Heart left ventricle (tissue), 16 donors: ENCODE measurements around the gene DRC7. TPM values are rescaled to one million over a fixed set of nuclear protein-coding genes. Genes with fewer than 3 reads are reported as not detected.

Source experiments
- ATAC-seq, 4 donors: fragments of 200-7000 bp; cut with Tn5 transposase; one replicate each; pipeline ENCODE4 v1.9.1; 2020 to 2022; ENCODE audit warnings: moderate library complexity in 4 of 4, mild to moderate bottlenecking in 3 of 4, moderate number of reproducible peaks in 1 of 4
- DNase-seq, 5 donors: peaks; one replicate each; pipeline ENCODE4 v3.0.0-alpha.2; 2020
- H3K27ac ChIP-seq, 12 donors: fragments of 200-600 bp; sonication (generic) in 4 of 12; one replicate each; pipeline versions ENCODE4 v1.5.0 to v1.8.0; 2016 to 2022; ENCODE audit warnings: mild to moderate bottlenecking in 2 of 12
- H3K27me3 ChIP-seq, 9 donors: fragments of 200-600 bp; sonication (generic) in 2 of 9; one replicate each; pipeline versions ENCODE4 v1.5.1 to v1.8.0; 2016 to 2022; ENCODE audit warnings: mild to moderate bottlenecking in 3 of 9
- H3K36me3 ChIP-seq, 9 donors: fragments of 200-600 bp; sonication (generic) in 2 of 9; one replicate each; pipeline versions ENCODE4 v1.5.0 to v1.8.0; 2018 to 2022; ENCODE audit warnings: mild to moderate bottlenecking in 2 of 9
- H3K4me1 ChIP-seq, 12 donors: fragments of 200-600 bp; sonication (generic) in 4 of 12; one replicate each; pipeline versions ENCODE4 v1.5.0 to v1.8.0; 2016 to 2022; ENCODE audit warnings: mild to moderate bottlenecking in 3 of 12
- H3K4me3 ChIP-seq, 12 donors: fragments of 200-600 bp; sonication (generic) in 4 of 12; one replicate each; pipeline versions ENCODE4 v1.5.0 to v1.8.0; 2017 to 2022; ENCODE audit warnings: mild to moderate bottlenecking in 9 of 12, moderate library complexity in 4 of 12
- H3K9me3 ChIP-seq, 12 donors: fragments of 200-600 bp; sonication (generic) in 4 of 12; one replicate each; pipeline versions ENCODE4 v1.5.0 to v1.8.0; 2016 to 2022; ENCODE audit warnings: mild to moderate bottlenecking in 1 of 12
- CTCF ChIP-seq, 12 donors: fragments of 200-600 bp; sonication (generic) in 4 of 12; IDR thresholded peaks; one replicate each; pipeline versions ENCODE4 v1.5.0 to v1.8.0; 2018 to 2022; ENCODE audit warnings: antibody characterized with exemption in 12 of 12, mild to moderate bottlenecking in 5 of 12
- POLR2A ChIP-seq, 2 donors: fragments of 450-650 bp; IDR thresholded peaks; one replicate each; pipeline ENCODE4 v1.6.1; 2017; ENCODE audit warnings: antibody characterized with exemption in 2 of 2, mild to moderate bottlenecking in 2 of 2, moderate library complexity in 2 of 2
- WGBS, 4 donors: extraction: QIAGEN DNeasy Blood & Tissue Kit in 2 of 4; methylation state at CpG; one replicate each; pipeline versions ENCODE4 v1.1.5 to v1.1.7; 2013 to 2018; 5-methylcytosine and 5-hydroxymethylcytosine counted together
- intact Hi-C, 10 donors: fragments of 100-400 bp; cut with DNase I; formaldehyde crosslinking; loops; one replicate each; pipeline versions ENCODE4 v1.11.1 to v1.14.2; 2022
- polyA plus RNA-seq, 2 donors: library from polyadenylated mRNA; stranded (reverse); fragments of 200-250 nt; gene quantifications; one replicate each; pipeline ENCODE4 v1.2.3, GENCODE V29; 2013
- total RNA-seq, 9 donors: library from RNA; depleted of rRNA in 2 of 9; stranded (reverse); fragments of >200 nt in 2 of 9; fragmentation: NEBNext Ultra II Directional in 3 of 9; extraction: Animal tissue kit (Norgen Biotek cat#: 25700) in 3 of 9; gene quantifications; one replicate each; pipeline versions ENCODE4 v1.1.0 to v1.2.4, GENCODE V29; 2016 to 2023
- donor health status: ischemic (EF 13 %, LVEDD 7.1; RV severe dilation, severe dysfunction).
- donor health status: healthy with polysubstance abuse.
- donor health status: DM: no; HTN: yes; CAD: no.
- donor health status: DM: no; HTN: no; CAD: no.
- donor health status: ischemic (EF 25% LVEDD 6.9; RV normal size, moderate dysfunction).
- donor health status: ischemic (EF 25% LVEDD 5.7; RV mildly dilated, moderate dysfunction).
- donor health status: healthy.
- donor health status: DM: yes; HTN: yes; CAD: no.
- donor health status: ischemic (EF 35%, LVEDD 5.7; RV mildly dilated, moderate dysfunction).
- donor health status: nonischemic (EF 11% LVEDD 7.7; RV severe dilation, severe dysfunction).
- donor health status: DM: yes; HTN: yes; CAD: no.
- donor health status: PGD.
- donor health status: ischemic (EF 29% LVEDD 5.4; RV normal size, mild dysfunction).
- donor health status: nonischemic (EF 23%, LVEDD 6.1; RV moderate dilation, normal function).

DRC7 gene
- total and polyA plus RNA-seq, 11 donors, result 0.29 TPM; not detected in 10

- peaks cover 0 to 43% (median 10%) of the 10 kb centered on the region in 9 donors for H3K36me3 ChIP-seq
- no peak for DNase-seq
- 81 to 87% (median 83%) methylated on average over 10 of the region's 10 CpGs for WGBS, 4 donors
- peaks cover 0 to 27% (median 18%) of the 10 kb centered on the region in 12 donors for H3K4me1 ChIP-seq
- TF ChIP-seq POLR2A (IDR thresholded peaks at IDR 0.05) (no peak), CTCF (IDR thresholded peaks at IDR 0.05) (no peak)
- H3K27ac ChIP-seq, result peak overlapping the region in 1 of 12 donors; percentile 20
- H3K4me3 ChIP-seq, result no peak overlapping the region
- intact Hi-C loops, result loop anchor here in 3 of 10 donors (5.0 to 10.0 kb wide), 2 partner anchors 63 to 71 kb away; no protein-coding TSS in a partner anchor
- H3K27me3 ChIP-seq, result no peaks in the 10 kb centered on the region
- no peaks in the 10 kb centered on the region for H3K9me3 ChIP-seq
- no peak for ATAC-seq
Measured at GRCh38 chr16:57651344-57652333, 43.0 kb upstream of the DRC7 start.

- Histone ChIP-seq H3K4me3 (no peak overlapping the region), H3K27ac (peak overlapping the region in 1 of 12 donors; percentile 54), H3K36me3 (peaks cover 0 to 54% (median 17%) of the 10 kb centered on the region in 9 donors), H3K27me3 (no peaks in the 10 kb centered on the region), H3K9me3 (no peaks in the 10 kb centered on the region), H3K4me1 (peaks cover 0 to 21% (median 9%) of the 10 kb centered on the region in 12 donors)
- intact Hi-C loops, result loop anchor here in 3 of 10 donors (5.0 to 10.0 kb wide), 2 partner anchors 62 to 69 kb away; no protein-coding TSS in a partner anchor
- TF ChIP-seq POLR2A (IDR thresholded peaks at IDR 0.05) (no peak), CTCF (IDR thresholded peaks at IDR 0.05) (no peak)
- 85 to 92% (median 90%) methylated on average over 10 to 23 of the region's 23 CpGs for WGBS, 4 donors
- DNase-seq, result no peak
- ATAC-seq, result no peak
Measured at GRCh38 chr16:57652695-57653471, 41.7 kb upstream of the DRC7 start.

- TF ChIP-seq POLR2A (IDR thresholded peaks at IDR 0.05), result no peak
- no peak for TF ChIP-seq CTCF (IDR thresholded peaks at IDR 0.05)
- intact Hi-C loops, result loop anchor here in 3 of 10 donors (5.0 to 10.0 kb wide), 2 partner anchors 61 to 68 kb away; no protein-coding TSS in a partner anchor
- H3K9me3 ChIP-seq, result no peaks in the 10 kb centered on the region
- H3K4me1 ChIP-seq, result peaks cover 0 to 10% (median 0%) of the 10 kb centered on the region in 12 donors
- H3K27ac ChIP-seq, result peak overlapping the region in 3 of 12 donors; percentile 18 to 54 (median 34)
- no peak overlapping the region for H3K4me3 ChIP-seq
- peaks cover 0 to 61% (median 23%) of the 10 kb centered on the region in 9 donors for H3K36me3 ChIP-seq
- peak in 1 of 4 donors; percentile 76 for ATAC-seq
- 40 to 48% (median 41%) methylated on average over 14 to 16 of the region's 16 CpGs for WGBS, 4 donors
- H3K27me3 ChIP-seq, result no peaks in the 10 kb centered on the region
- DNase-seq, result peak in 1 of 5 donors; percentile 48
Measured at GRCh38 chr16:57653936-57654335, 40.7 kb upstream of the DRC7 start.
